NCI-H2227 treated with DMSO at 0.1 percent for 48 hours (cell line): Measurements from ENCODE around the gene GRIA4.

Source experiments
- DNase-seq: peaks from one replicate; lab custom pipeline; 2025; lab: John Stamatoyannopoulos, UW

Gene GRIA4

GRCh38 chr11:105790840-105791239 lies 181.0 kb downstream of the GRIA4 start:
- peak; percentile 37 for DNase-seq

- DNase-seq: no peak
Observed at GRCh38 chr11:105793092-105793491, 183.2 kb downstream of the GRIA4 start.

- no peak for DNase-seq
Observed at GRCh38 chr11:105799263-105799662, 189.4 kb downstream of the GRIA4 start.

- DNase-seq: no peak
Observed at GRCh38 chr11:105799728-105800462, 190.0 kb downstream of the GRIA4 start.

- no peak for DNase-seq
Observed at GRCh38 chr11:105802390-105802789, 192.5 kb downstream of the GRIA4 start.

GRCh38 chr11:105811242-105811641 lies 201.4 kb downstream of the GRIA4 start:
- no peak for DNase-seq

- DNase-seq: no peak
Observed at GRCh38 chr11:105821372-105821771, 211.5 kb downstream of the GRIA4 start.

- DNase-seq: no peak
Observed at GRCh38 chr11:105821781-105822180, 211.9 kb downstream of the GRIA4 start.

- DNase-seq: no peak
Observed at GRCh38 chr11:105823495-105824033, 213.7 kb downstream of the GRIA4 start.

GRCh38 chr11:105824457-105825013 lies 214.7 kb downstream of the GRIA4 start:
- DNase-seq: no peak

GRCh38 chr11:105825141-105825540 lies 215.3 kb downstream of the GRIA4 start:
- DNase-seq: no peak

GRCh38 chr11:105827906-105828305 lies 218.0 kb downstream of the GRIA4 start:
- DNase-seq: no peak

GRCh38 chr11:105829084-105829483 lies 219.2 kb downstream of the GRIA4 start:
- DNase-seq: no peak

- DNase-seq: no peak
Observed at GRCh38 chr11:105834461-105834860, 224.6 kb downstream of the GRIA4 start.

- no peak for DNase-seq
Observed at GRCh38 chr11:105838668-105839384, 229.0 kb downstream of the GRIA4 start.

- no peak for DNase-seq
Observed at GRCh38 chr11:105840391-105840790, 230.5 kb downstream of the GRIA4 start.

GRCh38 chr11:105852403-105852802 lies 242.5 kb downstream of the GRIA4 start:
- no peak for DNase-seq

- no peak for DNase-seq
Observed at GRCh38 chr11:105854269-105854668, 244.4 kb downstream of the GRIA4 start.

- peak; percentile 13 for DNase-seq
Observed at GRCh38 chr11:105856954-105857353, 247.1 kb downstream of the GRIA4 start.

GRCh38 chr11:105857728-105858127 lies 247.9 kb downstream of the GRIA4 start:
- no peak for DNase-seq

- no peak for DNase-seq
Observed at GRCh38 chr11:105858841-105859240, 249.0 kb downstream of the GRIA4 start.

GRCh38 chr11:105860105-105860504 lies 250.2 kb downstream of the GRIA4 start:
- no peak for DNase-seq

GRCh38 chr11:105861225-105861624 lies 251.4 kb downstream of the GRIA4 start:
- no peak for DNase-seq
